SK-N-SH treated with all-trans-retinoic acid at 6 μM for 48 hours (cell line): Measurements from ENCODE around the gene GCNA.

Experiments
- ATAC-seq: fragments of 200-7000 bp; cut with Tn5 transposase; 3 replicates; pipeline ENCODE4 v1.9.1; 2020; ENCODE audit warnings: mild to moderate bottlenecking, moderate library complexity
- ARNTL ChIP-seq: fragments of 450-650 bp; formaldehyde crosslinking; IDR thresholded peaks from 2 replicates; pipeline ENCODE4 v1.5.0; 2020; ENCODE audit warnings: low read depth, mild to moderate bottlenecking, moderate library complexity, borderline replicate concordance
- BACH2 ChIP-seq: fragments of 250-450 bp; sonication (Bioruptor Pico); IDR thresholded peaks from 2 replicates; pipeline ENCODE4 v1.9.0; 2021; ENCODE audit warnings: mild to moderate bottlenecking, borderline replicate concordance
- CSDC2 ChIP-seq: fragments of 250-450 bp; sonication (Bioruptor Pico); IDR thresholded peaks from 2 replicates; pipeline ENCODE4 v1.5.0; 2020; ENCODE audit warnings: mild to moderate bottlenecking, moderate library complexity
- CSRNP3 ChIP-seq: fragments of 250-450 bp; sonication (Bioruptor Pico); IDR thresholded peaks from 2 replicates; pipeline ENCODE4 v1.5.1; 2021; ENCODE audit warnings: mild to moderate bottlenecking, moderate library complexity
- ESRRG ChIP-seq: fragments of 250-450 bp; sonication (Bioruptor Pico); IDR thresholded peaks from 2 replicates; pipeline ENCODE4 v1.6.1; 2021; ENCODE audit warnings: mild to moderate bottlenecking
- GLIS3 ChIP-seq: fragments of 250-450 bp; sonication (Bioruptor Pico); IDR thresholded peaks from 2 replicates; pipeline ENCODE4 v1.5.0; 2020; ENCODE audit warnings: mild to moderate bottlenecking, moderate library complexity
- ISL1 ChIP-seq: fragments of 250-450 bp; sonication (Bioruptor Pico); IDR thresholded peaks from 2 replicates; pipeline ENCODE4 v2.1.2; 2022; ENCODE audit warnings: mild to moderate bottlenecking, moderate library complexity
- OSR1 ChIP-seq: fragments of 250-450 bp; sonication (Bioruptor Pico); IDR thresholded peaks from 2 replicates; pipeline ENCODE4 v1.8.0; 2022; ENCODE audit warnings: moderate library complexity, mild to moderate bottlenecking, inconsistent platforms
- POU6F1 ChIP-seq: fragments of 250-450 bp; sonication (Bioruptor Pico); IDR thresholded peaks from 2 replicates; pipeline ENCODE4 v1.8.0; 2021; ENCODE audit warnings: low read depth, mild to moderate bottlenecking, moderate library complexity, borderline replicate concordance
- PPARA ChIP-seq: fragments of 250-450 bp; sonication (Bioruptor Pico); IDR thresholded peaks from 2 replicates; pipeline ENCODE4 v1.5.0; 2020; ENCODE audit warnings: mild to moderate bottlenecking, borderline replicate concordance
- RARB ChIP-seq: fragments of 250-450 bp; sonication (Bioruptor Pico); IDR thresholded peaks from 2 replicates; pipeline ENCODE4 v1.8.0; 2021; ENCODE audit warnings: mild to moderate bottlenecking, moderate library complexity
- SNAI2 ChIP-seq: fragments of 250-450 bp; sonication (Bioruptor Pico); IDR thresholded peaks from 2 replicates; pipeline ENCODE4 v1.5.0; 2020; ENCODE audit warnings: mild to moderate bottlenecking, moderate library complexity
- TCF4 ChIP-seq: fragments of 250-450 bp; sonication (Bioruptor Pico); IDR thresholded peaks from 2 replicates; pipeline ENCODE4 v1.8.0; 2021; ENCODE audit warnings: mild to moderate bottlenecking, moderate library complexity, borderline replicate concordance
- TOX ChIP-seq: fragments of 250-450 bp; sonication (Bioruptor Pico); IDR thresholded peaks from 2 replicates; pipeline ENCODE4 v1.8.0; 2021; ENCODE audit warnings: mild to moderate bottlenecking, moderate library complexity, borderline replicate concordance
- ZC3H10 ChIP-seq: fragments of 250-450 bp; sonication (Bioruptor Pico); IDR thresholded peaks from 2 replicates; pipeline ENCODE4 v1.5.1; 2021; ENCODE audit warnings: mild to moderate bottlenecking, moderate library complexity
- ZFP3 ChIP-seq: fragments of 250-450 bp; sonication (Bioruptor Pico); IDR thresholded peaks from 2 replicates; pipeline ENCODE4 v1.5.0; 2020; ENCODE audit warnings: mild to moderate bottlenecking, moderate library complexity
- ZFP30 ChIP-seq: fragments of 450-650 bp; formaldehyde crosslinking; IDR thresholded peaks from 2 replicates; pipeline ENCODE4 v1.5.0; 2022; ENCODE audit warnings: mild to moderate bottlenecking, moderate library complexity
- ZNF565 ChIP-seq: fragments of 450-650 bp; formaldehyde crosslinking; conservative IDR thresholded peaks from 2 replicates; pipeline ENCODE4 v1.5.0; 2020; ENCODE audit warnings: low read depth, mild to moderate bottlenecking, moderate library complexity
- ZNF70 ChIP-seq: fragments of 450-650 bp; formaldehyde crosslinking; IDR thresholded peaks from 2 replicates; pipeline ENCODE4 v1.5.0; 2020; ENCODE audit warnings: mild to moderate bottlenecking, moderate library complexity
- ZNF8 ChIP-seq: fragments of 450-650 bp; formaldehyde crosslinking; IDR thresholded peaks from 2 replicates; pipeline ENCODE4 v1.5.0; 2020; ENCODE audit warnings: mild to moderate bottlenecking, moderate library complexity
- TF ChIP-seq, protein P1 (sequence below): fragments of 250-450 bp; sonication (Bioruptor Pico); IDR thresholded peaks from 2 replicates; pipeline ENCODE4 v1.5.1; 2020; ENCODE audit warnings: low read depth, mild to moderate bottlenecking, moderate library complexity
- TF ChIP-seq, protein P2 (sequence below): fragments of 250-450 bp; sonication (Bioruptor Pico); IDR thresholded peaks from 2 replicates; pipeline ENCODE4 v1.8.0; 2020; ENCODE audit warnings: mild to moderate bottlenecking, moderate library complexity, borderline replicate concordance

The GCNA gene

DNA sequence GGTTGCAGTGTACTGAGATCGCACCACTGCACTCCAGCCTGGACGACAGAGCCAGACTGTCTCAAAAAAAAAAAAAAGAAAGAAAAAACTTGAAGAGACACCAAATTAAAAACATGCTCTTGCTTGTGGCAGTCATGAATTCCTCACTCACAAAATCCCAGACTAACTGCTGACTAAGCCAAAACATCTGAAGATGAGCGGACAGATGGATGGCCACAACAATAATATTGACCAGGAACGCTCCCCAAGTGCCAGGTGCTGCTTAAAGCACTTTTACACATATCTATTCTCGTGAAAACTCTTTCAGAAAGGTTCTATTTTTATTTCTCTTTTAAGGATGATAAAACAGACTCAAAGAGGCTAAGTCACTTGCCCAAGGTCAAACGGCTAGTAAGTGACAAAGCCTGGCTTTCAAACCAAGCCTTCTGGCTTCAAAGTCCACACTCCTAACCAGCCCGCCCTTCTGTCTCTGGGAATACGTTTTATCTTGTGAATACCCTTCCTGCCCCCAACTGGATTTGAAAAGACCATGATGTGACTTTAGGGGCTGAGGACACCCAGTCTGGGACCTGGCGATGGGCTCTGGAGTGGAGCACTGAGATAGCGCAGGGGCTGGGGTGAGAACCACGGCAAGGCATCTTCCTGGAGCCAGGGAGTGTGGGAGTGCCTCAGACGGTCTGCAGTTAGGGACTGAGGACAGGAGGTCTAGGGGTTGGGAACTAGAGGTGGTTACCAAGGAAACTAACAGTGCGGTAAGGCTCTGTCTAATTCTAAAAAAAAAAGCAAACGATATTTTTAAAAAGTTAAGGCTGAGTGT lies 49.6 kb downstream of the GCNA start:
- ATAC-seq, result no peak
- TF ChIP-seq POU6F1 (CRISPR knock-in tag), result no peak
- no peak for TF ChIP-seq BACH2 (CRISPR knock-in tag)
- no peak for TF ChIP-seq ZFP3
- no peak for TF ChIP-seq ISL1
- no peak for TF ChIP-seq ZNF70
- no peak for TF ChIP-seq ESRRG (CRISPR knock-in tag)
- TF ChIP-seq GLIS3, result no peak
- no peak for TF ChIP-seq ZNF8 (CRISPR knock-in tag)

- TF ChIP-seq, protein P1, sequence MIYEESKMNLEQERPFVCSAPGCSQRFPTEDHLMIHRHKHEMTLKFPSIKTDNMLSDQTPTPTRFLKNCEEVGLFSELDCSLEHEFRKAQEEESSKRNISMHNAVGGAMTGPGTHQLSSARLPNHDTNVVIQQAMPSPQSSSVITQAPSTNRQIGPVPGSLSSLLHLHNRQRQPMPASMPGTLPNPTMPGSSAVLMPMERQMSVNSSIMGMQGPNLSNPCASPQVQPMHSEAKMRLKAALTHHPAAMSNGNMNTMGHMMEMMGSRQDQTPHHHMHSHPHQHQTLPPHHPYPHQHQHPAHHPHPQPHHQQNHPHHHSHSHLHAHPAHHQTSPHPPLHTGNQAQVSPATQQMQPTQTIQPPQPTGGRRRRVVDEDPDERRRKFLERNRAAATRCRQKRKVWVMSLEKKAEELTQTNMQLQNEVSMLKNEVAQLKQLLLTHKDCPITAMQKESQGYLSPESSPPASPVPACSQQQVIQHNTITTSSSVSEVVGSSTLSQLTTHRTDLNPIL (CRISPR knock-in tag), result no peak
- no peak for TF ChIP-seq SNAI2 (CRISPR knock-in tag)
- no peak for TF ChIP-seq RARB (CRISPR knock-in tag)
- no peak for TF ChIP-seq PPARA
- TF ChIP-seq CSDC2, result no peak
- no peak for TF ChIP-seq OSR1
- TF ChIP-seq ZNF565, result no peak
- TF ChIP-seq ESRRG (CRISPR knock-in tag), result no peak
- no peak for TF ChIP-seq ZFP3
- TF ChIP-seq ZNF8 (CRISPR knock-in tag), result no peak
- no peak for TF ChIP-seq ZC3H10 (CRISPR knock-in tag)
- TF ChIP-seq TOX (CRISPR knock-in tag), result no peak
- TF ChIP-seq, protein P2, sequence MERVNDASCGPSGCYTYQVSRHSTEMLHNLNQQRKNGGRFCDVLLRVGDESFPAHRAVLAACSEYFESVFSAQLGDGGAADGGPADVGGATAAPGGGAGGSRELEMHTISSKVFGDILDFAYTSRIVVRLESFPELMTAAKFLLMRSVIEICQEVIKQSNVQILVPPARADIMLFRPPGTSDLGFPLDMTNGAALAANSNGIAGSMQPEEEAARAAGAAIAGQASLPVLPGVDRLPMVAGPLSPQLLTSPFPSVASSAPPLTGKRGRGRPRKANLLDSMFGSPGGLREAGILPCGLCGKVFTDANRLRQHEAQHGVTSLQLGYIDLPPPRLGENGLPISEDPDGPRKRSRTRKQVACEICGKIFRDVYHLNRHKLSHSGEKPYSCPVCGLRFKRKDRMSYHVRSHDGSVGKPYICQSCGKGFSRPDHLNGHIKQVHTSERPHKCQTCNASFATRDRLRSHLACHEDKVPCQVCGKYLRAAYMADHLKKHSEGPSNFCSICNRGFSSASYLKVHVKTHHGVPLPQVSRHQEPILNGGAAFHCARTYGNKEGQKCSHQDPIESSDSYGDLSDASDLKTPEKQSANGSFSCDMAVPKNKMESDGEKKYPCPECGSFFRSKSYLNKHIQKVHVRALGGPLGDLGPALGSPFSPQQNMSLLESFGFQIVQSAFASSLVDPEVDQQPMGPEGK (CRISPR knock-in tag), result no peak
- no peak for TF ChIP-seq ZFP30 (CRISPR knock-in tag)
- no peak for TF ChIP-seq TCF4 (CRISPR knock-in tag)
- no peak for TF ChIP-seq POU6F1 (CRISPR knock-in tag)
- no peak for TF ChIP-seq CSRNP3 (CRISPR knock-in tag)
- TF ChIP-seq BACH2 (CRISPR knock-in tag), result no peak
- TF ChIP-seq GLIS3, result no peak
- TF ChIP-seq ARNTL (CRISPR knock-in tag), result no peak
These were observed 51.2 kb downstream of the GCNA start for GRCh38 chrX:71629467-71629866.

GRCh38 chrX:71632923-71633657 lies 54.9 kb downstream of the GCNA start:
- TF ChIP-seq ZNF8 (CRISPR knock-in tag) (no peak), ARNTL (CRISPR knock-in tag) (no peak), ZFP3 (no peak)
- no peak for ATAC-seq

More at GRCh38 chrX:71629467-71629866, 51.2 kb downstream of the GCNA start:
- no peak for ATAC-seq
